HG02678 (cell line): ENCODE data around the gene CD2AP.
A peak's percentile ranks its signal among the peaks of the same experiment; 100 is the strongest.
"Not testable (repeated sequence)": the region's sequence is repeated elsewhere in the genome, so short reads cannot be mapped to it uniquely, and the experiment has no call there.

Experiments used
- ATAC-seq: cut with Tn5 transposase; IDR thresholded peaks from one replicate; pipeline ENCODE4 v1.9.1; 2021; ENCODE audit warnings: mild to moderate bottlenecking, moderate library complexity; ENCODE audit not compliant: unreplicated experiment

The CD2AP gene

GRCh38 chr6:47630587-47630986 is 153.0 kb downstream of the CD2AP start:
- no peak for ATAC-seq

DNA sequence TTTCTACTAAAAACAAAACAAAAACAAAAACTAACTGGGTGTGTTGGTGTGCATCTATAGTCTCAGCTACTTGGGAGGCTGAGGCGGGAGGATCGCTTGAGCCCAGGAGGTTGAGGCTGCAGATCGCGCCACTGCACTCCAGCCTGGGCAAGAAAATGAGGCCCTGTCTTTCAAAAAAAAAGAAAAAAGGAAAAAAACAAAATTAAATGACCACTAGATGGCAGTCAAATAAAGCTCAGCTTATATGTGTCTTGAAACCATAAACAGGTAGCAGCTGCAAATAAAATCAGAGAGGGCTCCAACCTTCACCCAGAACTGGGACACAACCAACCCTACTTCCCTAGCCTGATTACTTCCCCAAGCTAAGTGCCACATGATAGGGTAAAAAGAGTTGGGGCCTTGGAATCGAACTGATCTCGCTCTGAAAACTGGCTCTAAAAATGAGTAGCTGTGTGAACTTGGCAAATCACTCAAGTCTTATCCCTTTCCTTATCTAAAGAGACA is 153.7 kb downstream of the CD2AP start:
- ATAC-seq = peak; percentile 63

- no peak for ATAC-seq
Measured at GRCh38 chr6:47631797-47632196, 154.2 kb downstream of the CD2AP start.

- ATAC-seq = no peak
Measured at GRCh38 chr6:47633141-47633540, 155.6 kb downstream of the CD2AP start.

- no peak for ATAC-seq
Measured at GRCh38 chr6:47634210-47635047, 156.8 kb downstream of the CD2AP start.

GRCh38 chr6:47646689-47647088 is 169.1 kb downstream of the CD2AP start:
- no peak for ATAC-seq

DNA sequence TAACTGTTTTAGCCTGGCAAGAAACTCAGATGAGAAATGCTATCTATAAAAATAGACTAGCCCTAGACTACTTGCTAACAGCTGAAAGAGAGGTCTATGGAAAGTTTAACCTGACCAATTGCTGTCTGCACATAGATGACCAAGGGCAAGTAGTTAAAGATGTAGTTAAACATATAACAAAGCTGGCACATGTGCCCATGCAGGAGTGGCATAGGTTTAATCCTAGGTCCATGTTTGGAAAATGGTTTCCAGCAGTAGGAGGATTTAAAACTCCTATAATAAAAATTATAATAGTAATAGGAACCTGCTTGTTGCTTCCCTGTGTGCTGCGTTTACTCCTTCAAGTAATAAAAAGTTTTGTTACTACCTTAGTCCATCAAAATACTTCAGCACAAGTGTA is 169.6 kb downstream of the CD2AP start:
- ATAC-seq = no peak

DNA sequence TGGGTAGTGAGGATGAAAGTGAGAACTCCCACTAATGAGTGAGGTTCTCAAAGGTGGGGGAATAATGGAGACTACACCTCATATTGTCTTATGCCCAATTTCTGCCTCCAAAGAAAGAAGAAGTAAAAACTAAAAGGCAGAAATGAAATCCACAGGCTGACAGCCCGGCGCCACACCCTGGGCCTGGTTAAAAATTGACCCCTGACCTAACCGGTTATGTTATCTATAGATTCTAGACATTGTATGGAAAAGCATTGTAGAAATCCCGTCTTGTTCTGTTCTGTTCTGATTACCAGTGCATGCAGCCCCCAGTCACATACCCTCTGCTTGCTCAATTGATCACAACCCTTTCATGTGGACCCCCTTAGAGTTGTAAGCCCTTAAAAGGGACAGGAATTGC is 170.0 kb downstream of the CD2AP start:
- ATAC-seq = not testable (repeated sequence)

DNA sequence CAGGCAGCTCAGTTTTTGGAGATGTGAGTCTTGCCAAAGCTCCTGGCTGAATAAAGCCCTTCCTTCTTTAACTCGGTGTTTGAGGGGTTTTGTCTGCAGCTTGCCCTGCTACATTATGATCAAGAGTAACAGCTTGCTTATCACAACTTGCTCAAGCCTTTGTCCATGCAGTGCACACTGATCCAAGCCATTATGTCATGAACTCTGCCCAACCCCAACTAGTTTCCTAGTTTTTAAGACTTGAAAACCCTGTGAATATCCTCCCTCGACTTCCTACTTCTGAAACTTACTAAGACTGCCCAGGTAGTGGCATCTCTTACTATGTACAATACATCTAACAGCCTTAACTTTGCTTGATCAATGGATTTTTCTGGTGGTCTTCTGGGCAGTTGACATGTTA is 170.4 kb downstream of the CD2AP start:
- no peak for ATAC-seq

DNA sequence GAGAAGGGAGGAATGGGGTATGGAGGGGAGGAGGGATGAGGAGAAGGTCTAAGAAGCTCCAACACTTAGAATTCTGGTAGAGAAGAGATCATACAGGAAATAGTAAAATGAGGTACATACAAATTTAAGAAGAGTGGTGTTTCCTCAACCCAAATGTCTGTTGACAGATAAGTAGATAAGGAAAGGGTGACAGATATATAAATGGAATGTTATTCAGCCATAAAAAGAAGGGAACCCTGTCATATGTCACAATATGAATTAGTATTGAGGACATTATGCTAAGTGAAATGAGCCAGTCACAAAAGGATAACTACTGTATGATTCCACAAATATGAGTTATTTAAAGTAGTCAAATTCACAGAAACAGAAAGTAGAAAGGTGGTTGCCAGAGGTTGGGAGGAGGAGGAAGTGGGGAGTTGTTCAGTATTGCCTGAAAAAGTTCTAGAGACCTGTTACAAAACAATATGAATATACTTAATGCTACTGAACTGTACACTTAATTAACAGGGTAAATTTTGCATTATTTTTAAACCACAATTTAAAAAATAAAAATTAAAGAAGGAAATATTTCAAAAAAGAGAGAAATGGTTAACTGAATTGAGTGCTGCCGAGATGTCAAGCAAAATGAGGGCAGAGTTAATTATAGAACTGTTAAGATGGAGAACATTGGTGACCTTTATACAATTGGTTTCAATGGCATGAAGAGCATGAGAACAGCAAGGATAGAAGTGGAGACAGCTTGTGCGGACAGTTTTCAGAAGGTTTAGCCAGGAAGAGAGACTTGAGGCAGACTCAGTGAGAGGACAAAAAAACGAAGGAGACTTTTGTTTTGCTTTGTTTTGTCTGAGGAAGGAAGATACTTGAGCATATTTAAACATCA is 173.2 kb downstream of the CD2AP start:
- no peak for ATAC-seq

GRCh38 chr6:47651505-47651944 is 173.9 kb downstream of the CD2AP start:
- ATAC-seq = no peak

- ATAC-seq = no peak
Measured at GRCh38 chr6:47653706-47654105, 176.1 kb downstream of the CD2AP start.

DNA sequence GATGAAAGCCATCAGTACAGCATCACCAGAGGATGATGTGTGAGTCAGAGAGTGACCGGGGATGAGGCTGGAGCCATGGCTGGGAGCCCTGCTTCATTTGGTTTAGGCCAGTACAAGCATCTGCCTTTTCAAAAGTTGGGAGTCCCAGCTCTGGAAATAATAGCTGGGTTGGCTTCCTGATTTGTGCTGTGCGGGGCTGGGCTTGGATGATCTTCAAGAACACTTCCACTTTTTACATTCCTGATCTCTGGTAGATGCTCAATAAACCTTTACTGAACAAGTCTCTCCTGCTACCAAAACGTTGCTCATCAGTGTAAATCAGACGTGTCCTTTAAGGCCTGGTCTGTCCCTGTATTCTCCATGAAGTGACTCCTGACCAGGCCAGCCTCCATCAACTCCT is 176.7 kb downstream of the CD2AP start:
- ATAC-seq = no peak

GRCh38 chr6:47655719-47656595 is 178.4 kb downstream of the CD2AP start:
- no peak for ATAC-seq

- ATAC-seq = no peak
Measured at GRCh38 chr6:47661960-47662359, 184.4 kb downstream of the CD2AP start.

- ATAC-seq = no peak
Measured at GRCh38 chr6:47663462-47664216, 186.1 kb downstream of the CD2AP start.

GRCh38 chr6:47665112-47665511 is 187.5 kb downstream of the CD2AP start:
- ATAC-seq = no peak

DNA sequence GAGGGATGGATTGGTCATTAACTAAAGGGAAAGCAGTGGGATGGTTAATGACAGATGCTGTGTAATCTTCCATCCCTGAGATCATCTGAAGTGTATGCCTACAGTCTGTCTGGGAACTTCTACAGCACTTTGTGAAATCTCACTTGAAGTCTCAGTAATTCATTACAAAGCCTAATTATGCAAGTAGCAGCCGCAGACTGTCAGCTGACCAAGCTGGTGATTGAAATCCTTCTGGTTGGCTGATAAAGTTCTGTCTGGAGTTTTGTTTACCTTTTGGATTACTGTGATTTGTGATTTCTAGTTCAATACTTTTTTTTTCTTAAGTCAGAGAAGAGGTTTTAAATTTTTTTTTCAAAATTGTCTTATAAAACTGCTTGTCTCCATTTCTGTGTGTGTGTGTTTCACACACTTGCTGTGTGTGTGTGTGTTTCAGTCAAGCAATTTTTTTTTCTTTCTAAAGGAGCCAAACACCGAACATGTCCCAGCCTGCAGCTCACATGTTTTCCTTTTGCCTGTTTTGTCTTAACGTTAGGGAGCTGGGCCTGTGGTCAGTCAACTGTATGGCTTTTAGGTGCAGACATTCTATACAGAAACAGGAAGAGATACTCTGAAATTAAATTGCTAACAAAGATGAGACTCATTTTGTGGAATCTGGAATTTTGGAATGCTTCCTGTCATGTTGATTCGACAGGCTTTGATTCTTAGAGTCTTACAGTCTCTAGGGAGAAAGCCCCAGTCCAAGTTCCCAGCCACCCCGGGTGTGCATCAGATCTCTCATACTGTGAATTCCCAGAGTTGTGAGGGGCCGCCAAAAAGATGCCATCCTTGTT is 192.3 kb downstream of the CD2AP start:
- no peak for ATAC-seq

- ATAC-seq = no peak
Measured at GRCh38 chr6:47670851-47671250, 193.3 kb downstream of the CD2AP start.
